Right ventricle myocardium superior (tissue), 1 donor: ENCODE measurements around the gene G6PC1. TPM values are rescaled to one million over a fixed set of nuclear protein-coding genes. Genes with fewer than 3 reads are reported as not detected.
"Not testable (repeated sequence)": the region's sequence is repeated elsewhere in the genome, so short reads cannot be mapped to it uniquely, and the experiment has no call there.

ENCODE experiments used
- ATAC-seq: fragments of 200-7000 bp; cut with Tn5 transposase; one replicate; pipeline ENCODE4 v1.9.1; 2020; ENCODE audit warnings: mild to moderate bottlenecking; ENCODE audit not compliant: poor library complexity
- DNase-seq: peaks from one replicate; pipeline ENCODE4 v3.0.0-alpha.2; 2020
- intact Hi-C: fragments of 100-400 bp; cut with DNase I; formaldehyde crosslinking; loops from one replicate; pipeline ENCODE4 v1.11.2; 2022
- total RNA-seq: library from RNA; stranded (reverse); fragmentation: NEBNext Ultra II Directional; extraction: Animal tissue kit (Norgen Biotek cat#: 25700); gene quantifications from one replicate; pipeline ENCODE4 v1.2.1, GENCODE V29; 2021
- donor health status: DM: no; HTN: yes; CAD: no; lungs with severe emphysema.

The G6PC1 gene
- total RNA-seq, 1 donor from 2014 or later = not detected

- no peak for ATAC-seq
- DNase-seq = no peak
Observed at GRCh38 chr17:42920106-42920900, 19.7 kb downstream of the G6PC1 start.

GRCh38 chr17:42920922-42921321 is 20.3 kb downstream of the G6PC1 start:
- peak; percentile 58 for DNase-seq
- intact Hi-C loops = no loop called here
- ATAC-seq = no peak

More at GRCh38 chr17:42920106-42920900, 19.7 kb downstream of the G6PC1 start:
- intact Hi-C loops = no loop called here

GRCh38 chr17:42922294-42922693 is 21.7 kb downstream of the G6PC1 start:
- DNase-seq = no peak
- intact Hi-C loops = no loop called here
- no peak for ATAC-seq

GRCh38 chr17:42923472-42923871 is 22.9 kb downstream of the G6PC1 start:
- ATAC-seq, DNase-seq, intact Hi-C loops: not testable (repeated sequence)

- intact Hi-C loops = no loop called here
- ATAC-seq (no peak), DNase-seq (no peak)
Observed at GRCh38 chr17:42924891-42925290, 24.3 kb downstream of the G6PC1 start.

- peak; percentile 94 for ATAC-seq
- intact Hi-C loops = no loop called here
- DNase-seq = no peak
Observed at GRCh38 chr17:42928714-42929496, 28.3 kb downstream of the G6PC1 start.

DNA sequence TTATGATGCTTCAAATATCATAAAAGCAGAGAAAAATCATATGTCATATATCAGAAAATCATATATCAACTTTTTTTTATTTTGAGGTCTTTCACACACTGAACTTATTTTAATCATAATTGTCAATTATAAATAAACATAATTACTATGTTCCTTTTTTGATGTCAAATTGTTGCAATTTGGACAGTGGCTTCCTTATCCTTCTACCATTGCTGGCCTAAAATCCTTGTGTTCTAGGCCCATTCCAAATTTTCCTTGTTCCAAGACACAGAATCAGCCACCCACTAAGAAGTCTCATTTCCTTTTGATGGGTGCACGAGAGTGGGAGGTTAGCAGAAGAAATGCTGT is 28.9 kb downstream of the G6PC1 start:
- ATAC-seq (no peak), DNase-seq (no peak)
- intact Hi-C loops = no loop called here

- intact Hi-C loops = loop anchor here (2.0 kb wide), 1 partner anchor 95 kb away; no protein-coding TSS in a partner anchor
- peak; percentile 44 for DNase-seq
- ATAC-seq = peak; percentile 75
Observed at GRCh38 chr17:42937712-42938596, 37.4 kb downstream of the G6PC1 start.

DNA sequence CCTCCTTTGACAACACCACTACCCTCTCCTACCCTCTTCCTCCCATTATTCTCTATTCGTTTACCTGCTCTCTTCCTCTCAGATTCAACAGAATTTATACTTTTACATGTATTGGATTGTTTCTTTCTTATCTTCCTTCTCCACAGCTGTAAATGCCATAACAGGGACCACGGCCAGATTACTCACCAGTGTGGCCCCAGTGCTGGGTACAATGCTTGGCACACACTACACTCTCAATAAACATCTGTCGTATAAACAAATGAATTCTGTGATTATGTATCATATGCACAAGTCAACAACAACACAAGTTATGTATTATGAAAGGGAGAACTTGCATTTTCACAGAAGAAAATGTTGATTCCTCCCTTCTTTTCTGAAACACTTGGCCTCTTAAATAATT is 43.6 kb downstream of the G6PC1 start:
- no peak for ATAC-seq
- no peak for DNase-seq
- intact Hi-C loops = no loop called here

DNA sequence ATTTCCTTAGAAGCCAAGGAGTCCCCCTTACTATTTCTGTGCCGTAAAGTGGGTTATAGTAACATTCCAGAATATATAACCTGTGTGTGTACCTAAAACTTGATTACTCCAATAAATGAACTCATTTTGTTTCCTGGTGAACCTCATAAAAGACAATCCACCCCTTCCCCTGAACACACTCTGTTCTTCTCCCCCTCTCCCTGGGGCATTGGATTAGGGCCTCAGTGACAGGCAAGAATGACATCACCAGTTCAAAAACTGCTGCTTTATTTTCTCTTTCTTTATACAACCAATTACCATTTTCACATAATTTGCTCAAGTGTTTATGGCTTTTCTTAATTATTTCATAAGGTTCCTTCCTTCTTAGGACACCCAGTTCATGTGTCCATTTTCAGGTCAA is 46.2 kb downstream of the G6PC1 start:
- intact Hi-C loops = no loop called here
- ATAC-seq (no peak), DNase-seq (no peak)

- intact Hi-C loops = no loop called here
- ATAC-seq (no peak), DNase-seq (no peak)
Observed at GRCh38 chr17:42950044-42950783, 49.6 kb downstream of the G6PC1 start.

Other genes with a start within 250 kb of the G6PC1 start
- gene TUBG2, start 241.5 kb upstream of the G6PC1 start, total RNA-seq = 12.4 TPM
- gene PLEKHH3, start 223.8 kb upstream of the G6PC1 start, total RNA-seq = 27.5 TPM
- 1.0 TPM for gene CCR10, start 219.0 kb upstream of the G6PC1 start, total RNA-seq
- gene CNTNAP1, start 218.3 kb upstream of the G6PC1 start, total RNA-seq = 4.2 TPM
- 47.2 TPM for gene EZH1, start 155.8 kb upstream of the G6PC1 start, total RNA-seq
- gene RAMP2, start 139.6 kb upstream of the G6PC1 start, total RNA-seq = 38.2 TPM
- gene VPS25, start 127.3 kb upstream of the G6PC1 start, total RNA-seq = 30.3 TPM
- gene WNK4, start 120.2 kb upstream of the G6PC1 start, total RNA-seq = not detected
- 67.2 TPM for gene COA3, start 102.1 kb upstream of the G6PC1 start, total RNA-seq
- not detected for gene CNTD1, start 101.9 kb upstream of the G6PC1 start, total RNA-seq
- gene BECN1, start 76.5 kb upstream of the G6PC1 start, total RNA-seq = 78.0 TPM
- gene PSME3, start 67.4 kb upstream of the G6PC1 start, total RNA-seq = 74.7 TPM
- gene AOC2, start 56.2 kb upstream of the G6PC1 start, total RNA-seq = 0.32 TPM
- 8.3 TPM for gene AOC3, start 49.6 kb upstream of the G6PC1 start, total RNA-seq
- 30.6 TPM for gene AARSD1, start 63.7 kb downstream of the G6PC1 start, total RNA-seq
- gene PTGES3L, start 79.3 kb downstream of the G6PC1 start, total RNA-seq = 50.6 TPM
- 10.0 TPM for gene RUNDC1, start 79.8 kb downstream of the G6PC1 start, total RNA-seq
- 675 TPM for gene RPL27, start 97.6 kb downstream of the G6PC1 start, total RNA-seq
- 14.4 TPM for gene IFI35, start 106.0 kb downstream of the G6PC1 start, total RNA-seq
- gene VAT1, start 121.6 kb downstream of the G6PC1 start, total RNA-seq = 89.7 TPM
- gene RND2, start 124.4 kb downstream of the G6PC1 start, total RNA-seq = 0.65 TPM
- 7.3 TPM for gene BRCA1, start 224.6 kb downstream of the G6PC1 start, total RNA-seq